ENCODE data around the gene TMEM131L.
A peak's percentile ranks its signal among the peaks of the same experiment; 100 is the strongest.

TMEM131L gene

GRCh38 chr4:153669838-153670237, 203.7 kb downstream of the TMEM131L start:
- no peak for DNase-seq
- POLR2A ChIA-PET: no interaction called here
- Histone ChIP-seq H3K27me3 (replicated peaks in 2 of 5; ENCODE audit: control insufficient read depth in 4 of 5, insufficient read depth in 5 of 5, low read length in 4 of 5) (no peaks in the 10 kb centered on the region), H3K9me3 (ENCODE audit: control extremely low read depth in 1 of 5, control insufficient read depth in 4 of 5, insufficient read depth in 2 of 5, low read depth in 1 of 5, low read length in 4 of 5) (peaks cover 0 to 4% (median 0%) of the 10 kb centered on the region in 5 experiments), H3K36me3 (ENCODE audit: control insufficient read depth in 4 of 4, insufficient read depth in 4 of 4, low read length in 3 of 4) (no peaks in the 10 kb centered on the region), H3K27ac (ENCODE audit: insufficient read depth in 1 of 2, low read depth in 1 of 2, low read length in 2 of 2, poor library complexity in 1 of 2, severe bottlenecking in 2 of 2) (no peak overlapping the region), H3K4me3 (ENCODE audit: control insufficient read depth in 1 of 7, extremely low read depth in 1 of 7, insufficient read depth in 4 of 7, low read depth in 2 of 7, low read length in 6 of 7) (no peak overlapping the region), H3K4me1 (ENCODE audit: control extremely low read depth in 1 of 4, control insufficient read depth in 4 of 4, insufficient read depth in 4 of 4, low read length in 3 of 4) (no peaks in the 10 kb centered on the region)
- WGBS (ENCODE audit: insufficient coverage): no CpG with 5 or more reads among the region's 3 CpGs
- CTCF ChIA-PET: interaction anchor here (1.6 kb wide), 1 partner anchor 9 kb away, joined by 5 read pairs; no protein-coding TSS in a partner anchor

DNA sequence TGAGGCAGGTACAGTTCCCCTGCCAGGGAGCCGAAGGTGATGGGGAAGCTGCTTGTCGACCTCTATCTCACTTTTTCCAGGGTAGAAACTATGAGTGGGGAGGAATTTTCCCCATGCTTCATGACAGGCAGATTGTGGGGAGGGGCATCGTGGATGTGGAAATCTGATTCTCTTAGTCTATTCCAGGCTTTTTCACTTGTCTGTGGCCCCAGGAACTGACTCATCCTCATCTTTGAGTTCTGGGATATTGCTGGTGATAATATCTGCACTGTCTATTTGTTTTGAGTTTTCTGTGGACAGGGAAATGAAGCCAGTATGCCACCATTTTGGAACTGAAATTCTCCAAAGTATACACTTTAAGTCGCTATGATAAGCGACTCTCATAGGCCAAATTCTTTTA, 210.3 kb downstream of the TMEM131L start:
- H3K9me3 ChIP-seq (ENCODE audit: control extremely low read depth in 1 of 5, control insufficient read depth in 4 of 5, insufficient read depth in 2 of 5, low read depth in 1 of 5, low read length in 4 of 5): peaks cover 0 to 15% (median 3%) of the 10 kb centered on the region in 5 experiments
- H3K36me3 ChIP-seq (ENCODE audit: control insufficient read depth in 4 of 4, insufficient read depth in 4 of 4, low read length in 3 of 4): no peaks in the 10 kb centered on the region
- ChIA-PET CTCF (no interaction called here), POLR2A (no interaction called here)
- H3K27me3 ChIP-seq (replicated peaks in 2 of 5; ENCODE audit: control insufficient read depth in 4 of 5, insufficient read depth in 5 of 5, low read length in 4 of 5): no peaks in the 10 kb centered on the region
- no peak for DNase-seq
- WGBS (ENCODE audit: insufficient coverage): 100% methylated on average over 3 of the region's 5 CpGs
- no peak overlapping the region for H3K4me3 ChIP-seq (ENCODE audit: control insufficient read depth in 1 of 7, extremely low read depth in 1 of 7, insufficient read depth in 4 of 7, low read depth in 2 of 7, low read length in 6 of 7)
- no peak overlapping the region for H3K27ac ChIP-seq (ENCODE audit: insufficient read depth in 1 of 2, low read depth in 1 of 2, low read length in 2 of 2, poor library complexity in 1 of 2, severe bottlenecking in 2 of 2)
- no peaks in the 10 kb centered on the region for H3K4me1 ChIP-seq (ENCODE audit: control extremely low read depth in 1 of 4, control insufficient read depth in 4 of 4, insufficient read depth in 4 of 4, low read length in 3 of 4)

DNA sequence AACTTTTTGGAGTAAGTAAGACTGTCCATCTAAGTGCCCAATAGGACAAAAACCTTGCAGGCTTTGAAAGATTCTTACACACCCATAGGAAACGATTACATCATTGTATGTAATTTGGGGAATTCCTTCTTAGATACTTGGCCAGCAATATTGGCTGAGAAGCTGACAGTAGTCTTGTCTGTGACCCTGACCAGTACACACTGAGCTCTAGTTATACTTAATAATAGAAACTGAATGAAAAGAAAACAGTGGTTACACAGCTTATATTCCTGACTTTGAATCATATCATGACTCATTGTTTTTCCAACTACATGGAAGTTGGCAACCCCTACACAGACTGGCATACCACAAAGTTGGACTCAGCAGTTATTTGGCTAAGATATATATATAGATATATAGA, 210.8 kb downstream of the TMEM131L start:
- no peak for DNase-seq
- ChIA-PET CTCF (no interaction called here), POLR2A (no interaction called here)
- no peak overlapping the region for H3K4me3 ChIP-seq (ENCODE audit: control insufficient read depth in 1 of 7, extremely low read depth in 1 of 7, insufficient read depth in 4 of 7, low read depth in 2 of 7, low read length in 6 of 7)
- no peaks in the 10 kb centered on the region for H3K4me1 ChIP-seq (ENCODE audit: control extremely low read depth in 1 of 4, control insufficient read depth in 4 of 4, insufficient read depth in 4 of 4, low read length in 3 of 4)
- H3K27ac ChIP-seq (ENCODE audit: insufficient read depth in 1 of 2, low read depth in 1 of 2, low read length in 2 of 2, poor library complexity in 1 of 2, severe bottlenecking in 2 of 2): no peak overlapping the region
- H3K36me3 ChIP-seq (ENCODE audit: control insufficient read depth in 4 of 4, insufficient read depth in 4 of 4, low read length in 3 of 4): no peaks in the 10 kb centered on the region
- peaks cover 0 to 15% (median 3%) of the 10 kb centered on the region in 5 experiments for H3K9me3 ChIP-seq (ENCODE audit: control extremely low read depth in 1 of 5, control insufficient read depth in 4 of 5, insufficient read depth in 2 of 5, low read depth in 1 of 5, low read length in 4 of 5)
- WGBS (ENCODE audit: insufficient coverage): no CpG with 5 or more reads among the region's 1 CpG
- peaks cover 0 to 1% (median 0%) of the 10 kb centered on the region in 5 experiments for H3K27me3 ChIP-seq (replicated peaks in 2 of 5; ENCODE audit: control insufficient read depth in 4 of 5, insufficient read depth in 5 of 5, low read length in 4 of 5)

- POLR2A ChIA-PET: no interaction called here
- no peak for DNase-seq
- CTCF ChIA-PET: interaction anchor here (1.0 to 2.0 kb wide), 3 partner anchors 10 to 51 kb away, joined by 3 to 5 read pairs (median 4); no protein-coding TSS in a partner anchor
Measured at GRCh38 chr4:153679486-153679885, 213.3 kb downstream of the TMEM131L start.

GRCh38 chr4:153683763-153684181, 217.6 kb downstream of the TMEM131L start:
- CTCF ChIA-PET: interaction anchor here (1.2 to 1.6 kb wide), 2 partner anchors 10 to 26 kb away, joined by 4 to 7 read pairs; no protein-coding TSS in a partner anchor
- Histone ChIP-seq H3K9me3 (ENCODE audit: control extremely low read depth in 1 of 5, control insufficient read depth in 4 of 5, insufficient read depth in 2 of 5, low read depth in 1 of 5, low read length in 4 of 5) (peaks cover 3 to 19% (median 9%) of the 10 kb centered on the region in 5 experiments), H3K4me3 (ENCODE audit: control insufficient read depth in 1 of 7, extremely low read depth in 1 of 7, insufficient read depth in 4 of 7, low read depth in 2 of 7, low read length in 6 of 7) (peak overlapping the region; percentile 37 to 83 (median 71)), H3K27me3 (replicated peaks in 2 of 5; ENCODE audit: control insufficient read depth in 4 of 5, insufficient read depth in 5 of 5, low read length in 4 of 5) (peaks cover 2 to 24% (median 11%) of the 10 kb centered on the region in 5 experiments), H3K27ac (ENCODE audit: insufficient read depth in 1 of 2, low read depth in 1 of 2, low read length in 2 of 2, poor library complexity in 1 of 2, severe bottlenecking in 2 of 2) (no peak overlapping the region), H3K4me1 (ENCODE audit: control extremely low read depth in 1 of 4, control insufficient read depth in 4 of 4, insufficient read depth in 4 of 4, low read length in 3 of 4) (peaks cover 0 to 17% (median 15%) of the 10 kb centered on the region in 4 experiments), H3K36me3 (ENCODE audit: control insufficient read depth in 4 of 4, insufficient read depth in 4 of 4, low read length in 3 of 4) (peaks cover 0 to 12% (median 6%) of the 10 kb centered on the region in 4 experiments)
- POLR2A ChIA-PET: no interaction called here
- no peak for DNase-seq
- 22% methylated on average over 13 of the region's 27 CpGs for WGBS (ENCODE audit: insufficient coverage)

More at GRCh38 chr4:153679486-153679885, 213.3 kb downstream of the TMEM131L start:
- Histone ChIP-seq H3K4me1 (ENCODE audit: control extremely low read depth in 1 of 4, control insufficient read depth in 4 of 4, insufficient read depth in 4 of 4, low read length in 3 of 4) (peaks cover 0 to 9% (median 8%) of the 10 kb centered on the region in 4 experiments), H3K4me3 (ENCODE audit: control insufficient read depth in 1 of 7, extremely low read depth in 1 of 7, insufficient read depth in 4 of 7, low read depth in 2 of 7, low read length in 6 of 7) (no peak overlapping the region), H3K27me3 (replicated peaks in 2 of 5; ENCODE audit: control insufficient read depth in 4 of 5, insufficient read depth in 5 of 5, low read length in 4 of 5) (peaks cover 2 to 17% (median 11%) of the 10 kb centered on the region in 5 experiments), H3K9me3 (ENCODE audit: control extremely low read depth in 1 of 5, control insufficient read depth in 4 of 5, insufficient read depth in 2 of 5, low read depth in 1 of 5, low read length in 4 of 5) (peaks cover 0 to 11% (median 3%) of the 10 kb centered on the region in 5 experiments), H3K36me3 (ENCODE audit: control insufficient read depth in 4 of 4, insufficient read depth in 4 of 4, low read length in 3 of 4) (no peaks in the 10 kb centered on the region), H3K27ac (ENCODE audit: insufficient read depth in 1 of 2, low read depth in 1 of 2, low read length in 2 of 2, poor library complexity in 1 of 2, severe bottlenecking in 2 of 2) (no peak overlapping the region)
- 90% methylated on average over 6 of the region's 6 CpGs for WGBS (ENCODE audit: insufficient coverage)

GRCh38 chr4:153684182-153684970, 218.2 kb downstream of the TMEM131L start, which contains the start of gene TLR2:
TLR2 (plus strand) TSS chr4:153684280; CDS start chr4:153702908, 18,628 bp downstream.
- DNase-seq: peak; percentile 58 to 87 (median 79)
- H3K36me3 ChIP-seq (ENCODE audit: control insufficient read depth in 4 of 4, insufficient read depth in 4 of 4, low read length in 3 of 4): peaks cover 0 to 14% (median 6%) of the 10 kb centered on the region in 4 experiments
- 0% methylated on average over 63 of the region's 75 CpGs for WGBS (ENCODE audit: insufficient coverage)
- H3K9me3 ChIP-seq (ENCODE audit: control extremely low read depth in 1 of 5, control insufficient read depth in 4 of 5, insufficient read depth in 2 of 5, low read depth in 1 of 5, low read length in 4 of 5): peaks cover 3 to 23% (median 15%) of the 10 kb centered on the region in 5 experiments
- peak within 1 kb of the TSS; percentile 37 to 83 (median 71) for H3K4me3 ChIP-seq (ENCODE audit: control insufficient read depth in 1 of 7, extremely low read depth in 1 of 7, insufficient read depth in 4 of 7, low read depth in 2 of 7, low read length in 6 of 7)
- CTCF ChIA-PET: interaction anchor here (1.2 to 1.6 kb wide), 2 partner anchors 10 to 26 kb away, joined by 4 to 7 read pairs; no protein-coding TSS in a partner anchor
- H3K4me1 ChIP-seq (ENCODE audit: control extremely low read depth in 1 of 4, control insufficient read depth in 4 of 4, insufficient read depth in 4 of 4, low read length in 3 of 4): peaks cover 0 to 17% (median 15%) of the 10 kb centered on the region in 4 experiments
- peak within 1 kb of the TSS in 1 of 2 experiments; percentile 14 for H3K27ac ChIP-seq (ENCODE audit: insufficient read depth in 1 of 2, low read depth in 1 of 2, low read length in 2 of 2, poor library complexity in 1 of 2, severe bottlenecking in 2 of 2)
- H3K27me3 ChIP-seq (replicated peaks in 2 of 5; ENCODE audit: control insufficient read depth in 4 of 5, insufficient read depth in 5 of 5, low read length in 4 of 5): peaks cover 2 to 24% (median 11%) of the 10 kb centered on the region in 5 experiments
- POLR2A ChIA-PET: no interaction called here
